ENCODE results near the gene UBXN6.

The UBXN6 gene

GRCh38 chr19:4493929-4494690 is 36.5 kb upstream of the UBXN6 start:
- no peak for DNase-seq

- no peak for DNase-seq
Measured at GRCh38 chr19:4493104-4493928, 35.7 kb upstream of the UBXN6 start.

- no peak for DNase-seq
Measured at GRCh38 chr19:4492337-4493103, 34.9 kb upstream of the UBXN6 start.

- DNase-seq = no peak
Measured at GRCh38 chr19:4491446-4491845, 33.9 kb upstream of the UBXN6 start.

DNA sequence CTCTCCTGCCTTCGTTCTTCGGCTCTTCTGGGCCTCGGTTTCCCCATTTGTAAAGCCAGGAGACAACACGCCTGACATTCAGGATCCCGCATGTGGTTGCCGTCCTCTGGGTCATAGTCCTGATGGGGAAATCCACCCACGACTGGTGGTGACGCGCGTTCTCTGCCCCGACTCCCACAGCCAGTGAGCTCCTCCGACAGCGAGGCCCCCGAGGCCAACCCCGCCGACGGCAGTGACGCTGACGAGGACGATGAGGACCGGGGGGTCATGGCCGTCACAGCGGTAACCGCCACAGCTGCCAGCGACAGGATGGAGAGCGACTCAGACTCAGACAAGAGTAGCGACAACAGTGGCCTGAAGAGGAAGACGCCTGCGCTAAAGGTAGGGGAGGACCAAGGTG is 30.9 kb upstream of the UBXN6 start:
- no peak for DNase-seq

- DNase-seq = no peak
Measured at GRCh38 chr19:4487572-4487971, 30.0 kb upstream of the UBXN6 start.

GRCh38 chr19:4483385-4483784 is 25.8 kb upstream of the UBXN6 start:
- no peak for DNase-seq

DNA sequence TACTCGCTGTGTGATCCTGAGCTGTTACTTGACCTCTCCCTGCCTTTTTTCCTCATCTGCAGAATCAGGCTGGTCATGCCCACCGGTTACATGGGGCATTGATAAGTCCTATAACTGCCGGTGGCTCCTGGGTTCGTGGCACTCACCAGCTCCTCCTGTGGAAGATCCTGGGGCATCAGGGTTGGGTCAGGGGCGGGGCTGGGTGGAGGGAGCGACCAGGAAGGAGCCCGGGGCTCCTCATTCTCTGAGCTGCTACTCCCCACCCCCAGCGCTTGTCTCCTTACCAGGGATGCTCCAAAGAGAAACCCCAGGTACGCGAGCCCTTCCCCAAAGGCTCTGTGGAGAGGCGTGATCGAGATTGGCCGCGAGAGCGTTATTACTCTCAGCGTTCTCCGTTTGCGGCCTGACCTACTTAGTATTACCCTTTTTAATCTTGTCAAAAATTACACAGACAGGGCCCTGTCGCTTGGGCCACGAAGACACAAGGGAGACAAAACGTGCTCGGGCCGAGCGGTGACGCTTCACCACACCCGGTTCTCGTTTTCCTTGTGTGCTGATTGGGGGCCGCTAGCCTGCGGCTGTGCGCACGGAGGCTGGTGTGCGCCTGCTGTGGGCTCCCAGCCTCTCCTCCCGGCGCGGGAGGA is 25.2 kb upstream of the UBXN6 start:
- DNase-seq = no peak

- DNase-seq = no peak
Measured at GRCh38 chr19:4477034-4477801, 19.6 kb upstream of the UBXN6 start.

DNA sequence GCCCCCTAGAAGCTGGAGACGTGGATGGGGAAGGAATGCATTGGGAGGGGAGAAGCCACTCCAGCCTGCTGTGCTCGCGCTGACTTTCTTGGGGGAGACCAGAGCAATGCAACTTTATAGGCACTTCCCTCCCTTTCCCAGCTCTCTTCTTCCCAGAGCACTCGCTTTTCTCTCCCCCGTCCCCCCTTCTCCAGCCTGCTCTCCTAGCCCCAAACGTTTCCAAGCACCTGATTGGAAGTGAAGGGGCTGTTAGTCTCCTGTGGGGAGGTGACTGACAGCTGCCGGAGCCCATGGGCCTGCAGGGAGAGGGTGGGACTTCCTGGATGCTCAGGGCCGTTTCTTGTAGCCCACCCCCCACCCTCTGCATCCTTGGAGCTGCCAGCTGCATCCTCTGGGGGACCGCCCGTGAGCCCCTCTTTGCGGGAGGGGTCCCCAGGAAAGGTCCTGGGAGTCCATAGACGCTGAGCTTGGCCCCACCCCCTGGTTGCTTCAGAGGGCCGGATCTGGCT is 17.0 kb upstream of the UBXN6 start:
- DNase-seq = peak in 48 of 56 donors; percentile 2 to 78 (median 51)

DNA sequence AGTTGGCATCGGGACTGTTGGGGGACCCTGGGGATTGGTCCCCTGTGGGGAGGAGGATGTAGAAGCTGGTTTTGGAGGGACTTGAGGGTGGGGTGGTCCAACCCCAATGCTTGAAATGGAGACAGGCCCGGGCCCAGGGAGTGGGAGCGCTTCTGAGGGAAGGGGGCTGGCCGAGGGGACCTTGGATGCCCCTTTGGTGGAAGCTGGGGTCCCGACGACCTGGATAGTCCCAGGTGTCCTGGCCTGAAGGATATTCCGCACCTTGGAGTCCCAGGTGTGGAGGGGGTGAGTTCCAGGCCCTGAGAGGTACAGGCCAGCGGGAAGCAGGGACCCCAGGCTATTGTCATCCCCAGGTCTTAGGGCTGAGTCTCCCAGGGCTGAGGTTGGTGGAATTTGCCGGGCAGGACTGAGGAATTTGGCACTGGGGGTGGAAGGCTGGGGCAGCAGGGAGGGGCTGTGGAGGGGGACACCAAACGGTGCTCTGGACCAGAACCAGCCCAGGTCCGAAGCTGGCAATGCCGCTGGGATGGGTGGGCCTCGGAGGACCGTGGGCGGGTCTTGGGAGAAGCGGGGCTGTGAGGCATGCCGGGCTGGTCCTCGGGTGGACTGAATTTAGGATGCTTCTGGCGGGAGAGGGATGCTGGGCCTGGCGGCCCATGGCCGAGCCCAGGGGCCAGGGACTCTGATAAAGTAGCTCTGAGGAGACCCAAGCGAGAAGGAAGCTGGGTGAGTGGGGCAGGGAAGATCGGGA is 16.3 kb upstream of the UBXN6 start:
- no peak for DNase-seq

DNA sequence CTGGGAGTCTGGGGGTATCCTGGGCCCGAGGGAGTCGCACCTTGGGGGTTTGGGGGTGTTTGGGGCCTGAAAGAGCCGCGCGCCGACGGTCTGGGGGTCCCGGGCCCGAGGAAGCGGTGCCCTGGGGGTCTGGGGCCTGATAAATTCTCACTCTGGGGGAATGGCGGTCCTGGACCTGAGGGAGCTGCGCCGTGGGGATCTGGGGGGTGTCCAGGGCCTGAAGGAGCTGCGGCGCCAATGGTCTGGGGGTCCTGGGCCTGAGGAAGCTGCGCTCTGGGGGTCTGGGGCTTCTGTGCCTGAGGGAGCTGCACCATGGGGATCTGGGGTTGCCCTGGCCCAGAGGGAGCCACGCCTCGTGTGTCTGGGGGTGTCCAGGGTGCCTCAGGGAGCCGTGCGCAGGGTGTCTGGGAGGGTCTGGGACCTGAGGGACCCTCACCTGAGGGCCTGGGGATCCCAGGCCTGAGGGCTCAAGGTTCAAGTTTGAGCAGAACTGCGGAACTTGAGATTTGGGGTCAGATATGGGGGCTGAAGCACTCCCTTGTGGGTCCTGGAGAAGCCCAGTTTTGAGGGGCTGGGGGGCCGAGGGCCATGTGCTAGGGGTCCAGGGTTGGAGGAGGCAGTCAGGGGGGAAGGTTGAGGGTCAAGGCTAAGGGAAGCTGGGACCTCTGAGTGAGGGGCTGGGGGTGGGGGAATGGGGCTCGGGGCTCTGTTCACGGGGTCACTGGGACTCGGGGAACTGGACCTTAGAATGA is 15.6 kb upstream of the UBXN6 start:
- no peak for DNase-seq

GRCh38 chr19:4472174-4472974 is 14.8 kb upstream of the UBXN6 start, which contains the start of gene HDGFL2:
TSS of gene HDGFL2 (plus strand) at chr19:4472297. CDS start at chr19:4472351, 54 bp downstream.
- DNase-seq = peak in 1 of 56 donors; percentile 95

DNA sequence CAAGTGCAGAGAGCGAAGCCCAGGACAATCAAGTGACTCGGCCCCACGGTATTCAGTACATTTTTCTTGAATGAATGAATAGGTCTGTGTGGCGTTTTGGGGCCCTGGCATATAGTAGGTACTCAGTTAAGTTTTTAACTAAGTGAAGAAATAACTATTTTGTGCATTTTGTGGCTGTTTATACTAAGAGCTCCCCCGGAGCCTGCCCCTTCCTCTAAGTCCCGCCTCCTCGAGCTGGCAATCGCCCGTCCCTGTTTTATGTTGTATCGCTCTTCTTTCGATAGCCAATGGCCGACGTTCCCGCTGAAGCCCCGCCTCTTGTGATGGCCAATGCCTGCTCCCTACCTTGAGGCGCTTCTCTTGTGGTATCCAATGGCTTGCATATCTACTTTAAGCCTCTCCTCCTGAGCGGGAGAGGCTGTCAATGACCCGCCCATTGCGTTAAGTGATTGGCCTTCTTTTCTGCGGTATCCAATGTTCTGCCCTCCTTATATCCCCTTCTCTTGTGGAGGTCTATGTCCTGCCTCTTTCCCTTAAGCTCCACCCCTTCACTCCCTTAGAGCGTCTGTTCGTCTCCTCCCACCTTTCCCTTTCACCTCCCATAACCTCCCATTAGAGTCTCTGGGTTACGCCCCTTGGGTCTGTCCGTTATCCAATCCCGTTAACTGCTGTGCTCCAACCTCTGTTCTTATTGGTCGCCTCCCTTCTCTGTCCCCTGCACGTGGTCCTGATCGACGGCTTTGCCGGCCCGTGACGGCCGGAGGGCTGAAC is 14.0 kb upstream of the UBXN6 start:
- DNase-seq = peak; percentile 78 to 100 (median 99)

DNA sequence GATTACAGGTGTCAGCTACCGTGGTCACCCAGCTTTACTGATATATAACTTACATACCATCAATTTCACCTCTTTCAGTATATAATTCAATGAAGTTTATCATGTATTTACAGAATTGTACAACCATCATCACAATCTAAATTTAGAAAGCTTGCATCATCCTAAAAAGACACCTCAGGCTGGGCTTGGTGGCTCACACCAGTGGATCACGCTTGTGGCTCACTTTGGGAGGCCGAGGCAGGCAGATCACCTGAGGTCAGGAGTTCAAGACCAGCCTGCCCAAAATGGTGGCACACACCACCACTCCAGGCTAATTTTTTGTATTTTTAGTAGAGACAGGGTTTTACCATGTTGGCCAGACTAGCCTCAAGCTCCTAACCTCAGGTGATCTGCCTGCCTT is 10.2 kb upstream of the UBXN6 start:
- DNase-seq = no peak

DNA sequence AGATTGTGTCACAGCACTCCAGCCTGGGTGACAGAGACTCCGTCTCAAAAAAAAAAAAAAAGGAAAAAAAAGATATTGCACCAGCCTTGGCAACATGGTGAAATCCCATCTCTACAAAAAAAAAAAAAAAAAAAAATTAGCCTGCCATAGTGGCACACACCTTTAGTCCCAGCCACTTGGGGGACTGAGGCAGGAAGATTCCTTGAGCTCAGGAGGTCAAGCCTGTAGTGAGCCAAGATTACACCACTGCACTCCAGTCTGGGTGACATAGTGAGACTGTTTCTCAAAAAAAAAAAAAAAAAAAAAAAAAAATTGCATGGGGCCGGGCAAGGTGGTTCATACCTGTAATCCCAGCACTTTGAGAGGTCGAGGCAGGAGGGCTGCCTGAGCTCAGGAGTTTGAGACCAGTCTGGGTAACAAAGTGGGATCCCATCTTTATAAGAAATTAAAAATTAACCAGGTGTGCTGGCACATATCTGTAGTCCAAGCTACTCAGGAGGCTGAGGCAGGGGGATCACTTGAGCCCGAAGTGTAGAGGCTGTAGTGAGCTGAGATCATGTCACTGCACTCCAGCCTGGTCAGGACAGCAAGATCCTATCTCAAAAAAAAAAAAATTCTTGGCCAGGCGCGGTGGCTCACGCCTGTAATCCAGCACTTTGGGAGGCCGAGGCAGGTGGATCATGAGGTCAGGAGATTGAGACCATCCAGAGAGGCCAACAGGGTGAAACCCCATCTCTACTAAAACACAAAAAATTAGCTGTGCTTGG is 7.4 kb upstream of the UBXN6 start:
- DNase-seq = no peak

All from amygdala (tissue), 56 donors.